ENCODE measurements around the gene CCDC188. TPM values are rescaled to one million over a fixed set of nuclear protein-coding genes. Genes with fewer than 3 reads are reported as not detected.
A peak's percentile ranks its signal among the peaks of the same experiment; 100 is the strongest.

CCDC188 gene
- total RNA-seq, 1 experiment from 2014 or later = not detected

DNA sequence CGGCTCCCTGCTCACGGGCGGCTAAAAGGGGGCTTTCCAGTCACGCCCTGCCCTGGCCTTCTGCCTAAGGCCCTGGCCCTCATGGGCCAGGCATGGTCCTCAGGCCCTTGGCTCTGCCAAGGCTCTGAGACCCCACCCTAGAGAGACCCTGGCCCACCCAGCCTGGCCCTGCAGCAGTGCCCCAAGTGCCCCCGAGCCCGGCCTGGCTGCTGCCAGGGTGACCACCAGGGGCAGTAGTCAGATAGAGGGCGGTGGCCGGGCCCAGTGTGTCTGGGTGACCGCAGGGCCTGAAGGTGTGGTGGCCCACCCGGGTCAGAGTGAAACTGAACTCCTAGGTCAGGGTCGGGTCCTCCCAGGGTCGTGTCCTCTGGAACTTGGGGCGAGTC lies 29.4 kb upstream of the CCDC188 start:
- Mint-ChIP-seq H3K4me1 (ENCODE audit: low read depth, unreplicated experiment) (no peaks in the 10 kb centered on the region), H3K27me3 (ENCODE audit: unreplicated experiment) (peaks cover 82% of the 10 kb centered on the region), H3K27ac (ENCODE audit: unreplicated experiment) (no peak overlapping the region), H3K9me3 (ENCODE audit: low read depth, unreplicated experiment) (no peaks in the 10 kb centered on the region), H3K36me3 (ENCODE audit: insufficient read depth, unreplicated experiment) (peaks cover 3% of the 10 kb centered on the region), H3K4me3 (ENCODE audit: low read depth, unreplicated experiment) (no peak overlapping the region)
- no TSS peak for BruUV-seq (replicated peaks)
- CTCF ChIA-PET = interaction anchor here (2.4 kb wide), 1 partner anchor 11 kb away, joined by 8 read pairs; no protein-coding TSS in a partner anchor
- TF ChIP-seq, protein P1, sequence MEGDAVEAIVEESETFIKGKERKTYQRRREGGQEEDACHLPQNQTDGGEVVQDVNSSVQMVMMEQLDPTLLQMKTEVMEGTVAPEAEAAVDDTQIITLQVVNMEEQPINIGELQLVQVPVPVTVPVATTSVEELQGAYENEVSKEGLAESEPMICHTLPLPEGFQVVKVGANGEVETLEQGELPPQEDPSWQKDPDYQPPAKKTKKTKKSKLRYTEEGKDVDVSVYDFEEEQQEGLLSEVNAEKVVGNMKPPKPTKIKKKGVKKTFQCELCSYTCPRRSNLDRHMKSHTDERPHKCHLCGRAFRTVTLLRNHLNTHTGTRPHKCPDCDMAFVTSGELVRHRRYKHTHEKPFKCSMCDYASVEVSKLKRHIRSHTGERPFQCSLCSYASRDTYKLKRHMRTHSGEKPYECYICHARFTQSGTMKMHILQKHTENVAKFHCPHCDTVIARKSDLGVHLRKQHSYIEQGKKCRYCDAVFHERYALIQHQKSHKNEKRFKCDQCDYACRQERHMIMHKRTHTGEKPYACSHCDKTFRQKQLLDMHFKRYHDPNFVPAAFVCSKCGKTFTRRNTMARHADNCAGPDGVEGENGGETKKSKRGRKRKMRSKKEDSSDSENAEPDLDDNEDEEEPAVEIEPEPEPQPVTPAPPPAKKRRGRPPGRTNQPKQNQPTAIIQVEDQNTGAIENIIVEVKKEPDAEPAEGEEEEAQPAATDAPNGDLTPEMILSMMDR (IDR thresholded peaks at IDR 0.05; ENCODE audit: unreplicated experiment) = peak; percentile 56
- DNase-seq = peak; percentile 24
- intact Hi-C loops (cut with micrococcal nuclease; ENCODE audit: unreplicated experiment) = no loop called here

- no TSS peak for BruUV-seq (replicated peaks)
- Mint-ChIP-seq H3K36me3 (ENCODE audit: insufficient read depth, unreplicated experiment) (peaks cover 3% of the 10 kb centered on the region), H3K27me3 (ENCODE audit: unreplicated experiment) (peaks cover 79% of the 10 kb centered on the region), H3K4me3 (ENCODE audit: low read depth, unreplicated experiment) (no peak overlapping the region), H3K9me3 (ENCODE audit: low read depth, unreplicated experiment) (no peaks in the 10 kb centered on the region), H3K4me1 (ENCODE audit: low read depth, unreplicated experiment) (no peaks in the 10 kb centered on the region), H3K27ac (ENCODE audit: unreplicated experiment) (no peak overlapping the region)
- CTCF ChIA-PET = no interaction called here
- intact Hi-C loops (cut with micrococcal nuclease; ENCODE audit: unreplicated experiment) = no loop called here
- no peak for DNase-seq
- TF ChIP-seq, protein P1 (IDR thresholded peaks at IDR 0.05; ENCODE audit: unreplicated experiment) = no peak
These were observed 28.8 kb upstream of the CCDC188 start for GRCh38 chr22:20179455-20180244.

DNA sequence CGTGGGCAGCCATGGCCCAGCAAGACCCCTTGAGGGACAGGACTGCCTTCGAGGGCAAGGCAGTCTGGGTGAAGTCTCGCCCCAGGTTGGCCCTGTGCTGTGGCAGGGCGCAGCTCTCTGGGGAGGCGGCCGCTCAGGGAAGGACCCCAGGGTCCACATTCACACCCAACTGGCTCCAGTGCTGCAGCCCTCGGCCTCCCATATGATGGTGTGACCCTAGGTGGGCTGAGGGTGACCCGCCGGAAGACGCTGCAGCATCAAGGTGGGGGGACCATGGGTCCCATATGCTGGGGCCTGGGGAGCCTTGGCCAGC lies 28.0 kb upstream of the CCDC188 start:
- H3K27me3 Mint-ChIP-seq (ENCODE audit: unreplicated experiment) = peaks cover 85% of the 10 kb centered on the region
- no peaks in the 10 kb centered on the region for H3K9me3 Mint-ChIP-seq (ENCODE audit: low read depth, unreplicated experiment)
- intact Hi-C loops (cut with micrococcal nuclease; ENCODE audit: unreplicated experiment) = no loop called here
- no peak overlapping the region for H3K4me3 Mint-ChIP-seq (ENCODE audit: low read depth, unreplicated experiment)
- H3K4me1 Mint-ChIP-seq (ENCODE audit: low read depth, unreplicated experiment) = no peaks in the 10 kb centered on the region
- no peak overlapping the region for H3K27ac Mint-ChIP-seq (ENCODE audit: unreplicated experiment)
- H3K36me3 Mint-ChIP-seq (ENCODE audit: insufficient read depth, unreplicated experiment) = peaks cover 3% of the 10 kb centered on the region
- TF ChIP-seq, protein P1 (IDR thresholded peaks at IDR 0.05; ENCODE audit: unreplicated experiment) = no peak
- CTCF ChIA-PET = no interaction called here
- BruUV-seq (replicated peaks) = no TSS peak
- DNase-seq = no peak

- peaks cover 87% of the 10 kb centered on the region for H3K27me3 Mint-ChIP-seq (ENCODE audit: unreplicated experiment)
- no peak overlapping the region for H3K27ac Mint-ChIP-seq (ENCODE audit: unreplicated experiment)
- CTCF ChIA-PET = no interaction called here
- H3K9me3 Mint-ChIP-seq (ENCODE audit: low read depth, unreplicated experiment) = no peaks in the 10 kb centered on the region
- DNase-seq = no peak
- BruUV-seq (replicated peaks) = no TSS peak
- TF ChIP-seq, protein P1 (IDR thresholded peaks at IDR 0.05; ENCODE audit: unreplicated experiment) = no peak
- no peak overlapping the region for H3K4me3 Mint-ChIP-seq (ENCODE audit: low read depth, unreplicated experiment)
- H3K4me1 Mint-ChIP-seq (ENCODE audit: low read depth, unreplicated experiment) = no peaks in the 10 kb centered on the region
- peaks cover 3% of the 10 kb centered on the region for H3K36me3 Mint-ChIP-seq (ENCODE audit: insufficient read depth, unreplicated experiment)
- intact Hi-C loops (cut with micrococcal nuclease; ENCODE audit: unreplicated experiment) = no loop called here
These were observed 27.4 kb upstream of the CCDC188 start for GRCh38 chr22:20178075-20178914.
